ENCODE measurements around the gene ZC3H8.
"Not testable (repeated sequence)": the region's sequence is repeated elsewhere in the genome, so short reads cannot be mapped to it uniquely, and the experiment has no call there.

The ZC3H8 gene

GRCh38 chr2:112220186-112220585, 34.7 kb downstream of the ZC3H8 start:
- Histone ChIP-seq H3K27ac (no peak overlapping the region), H3K36me3 (ENCODE audit: insufficient read depth, low read length) (peaks cover 31% of the 10 kb centered on the region), H3K4me3 (no peak overlapping the region), H3K9me3 (ENCODE audit: low read depth, low read length) (no peaks in the 10 kb centered on the region; the same call in 1 of the 2 replicates), H3K9ac (ENCODE audit: insufficient read length) (no peak overlapping the region)
- TF ChIP-seq POLR2AphosphoS5 (IDR thresholded peaks at IDR 0.05; ENCODE audit: borderline replicate concordance, low read depth, low read length) (no peak), FOXP2 (optimal IDR thresholded peaks at IDR 0.05; ENCODE audit: control extremely low read depth, extremely low read length, insufficient read depth) (no peak), EZH2 (IDR thresholded peaks at IDR 0.05) (no peak)
- no peak for DNase-seq (ENCODE audit: low read depth, low spot score)

DNA sequence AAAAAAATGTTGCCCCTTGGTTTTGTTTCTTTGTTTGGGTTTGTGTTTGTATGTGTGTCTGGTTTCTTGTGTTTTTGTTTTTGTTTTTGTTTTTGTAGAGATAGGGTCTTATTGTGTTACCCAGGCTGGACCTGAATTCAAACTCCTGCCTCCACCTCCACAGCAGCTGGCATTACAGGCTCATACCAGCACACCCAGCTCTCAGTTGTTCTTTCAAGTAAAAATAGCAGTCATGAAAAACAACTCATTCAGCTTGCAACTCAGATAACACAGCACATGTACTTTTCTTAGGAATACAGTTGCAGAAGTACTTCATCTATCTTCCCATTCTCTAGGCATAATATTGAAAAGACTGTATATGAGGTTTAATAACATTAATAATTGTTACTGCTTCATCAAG, 37.0 kb downstream of the ZC3H8 start:
- no peak overlapping the region for H3K9ac ChIP-seq (ENCODE audit: insufficient read length)
- DNase-seq (ENCODE audit: low read depth, low spot score): no peak
- no peak overlapping the region for H3K27ac ChIP-seq
- no peaks in the 10 kb centered on the region; the same call in 1 of the 2 replicates for H3K9me3 ChIP-seq (ENCODE audit: low read depth, low read length)
- TF ChIP-seq EZH2 (IDR thresholded peaks at IDR 0.05): no peak
- TF ChIP-seq POLR2AphosphoS5 (IDR thresholded peaks at IDR 0.05; ENCODE audit: borderline replicate concordance, low read depth, low read length): no peak
- TF ChIP-seq FOXP2 (optimal IDR thresholded peaks at IDR 0.05; ENCODE audit: control extremely low read depth, extremely low read length, insufficient read depth): no peak
- no peak overlapping the region for H3K4me3 ChIP-seq
- peaks cover 37% of the 10 kb centered on the region for H3K36me3 ChIP-seq (ENCODE audit: insufficient read depth, low read length)

- TF ChIP-seq POLR2AphosphoS5 (IDR thresholded peaks at IDR 0.05; ENCODE audit: borderline replicate concordance, low read depth, low read length) (no peak), EZH2 (IDR thresholded peaks at IDR 0.05) (no peak), FOXP2 (optimal IDR thresholded peaks at IDR 0.05; ENCODE audit: control extremely low read depth, extremely low read length, insufficient read depth) (no peak)
- Histone ChIP-seq H3K9ac (ENCODE audit: insufficient read length) (no peak overlapping the region), H3K36me3 (ENCODE audit: insufficient read depth, low read length) (peaks cover 22% of the 10 kb centered on the region), H3K4me3 (no peak overlapping the region), H3K9me3 (ENCODE audit: low read depth, low read length) (no peaks in the 10 kb centered on the region), H3K27ac (no peak overlapping the region)
- DNase-seq (ENCODE audit: low read depth, low spot score): no peak
These were observed 38.7 kb downstream of the ZC3H8 start for GRCh38 chr2:112216167-112216566.

DNA sequence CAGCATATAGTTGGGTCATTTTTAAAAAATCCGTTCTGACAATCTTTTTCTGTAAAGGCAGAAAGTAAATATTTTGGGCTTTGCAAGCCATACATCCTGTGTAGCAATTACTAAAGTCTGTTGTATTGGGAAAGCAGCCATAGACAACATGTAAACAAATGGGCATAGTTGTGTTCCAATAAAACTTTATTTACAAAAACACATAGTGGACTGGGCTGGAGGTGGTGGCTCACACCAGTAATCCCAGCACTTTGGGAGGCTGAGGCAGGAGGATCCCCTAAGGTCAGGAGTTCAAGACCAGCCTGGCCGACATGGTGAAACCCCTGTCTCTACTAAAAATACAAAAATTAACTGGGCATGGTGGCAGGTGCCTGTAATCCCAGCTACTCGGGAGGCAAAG, 46.9 kb downstream of the ZC3H8 start:
- H3K36me3 ChIP-seq (ENCODE audit: insufficient read depth, low read length); H3K27ac ChIP-seq; H3K9ac ChIP-seq (ENCODE audit: insufficient read length); H3K9me3 ChIP-seq (ENCODE audit: low read depth, low read length); DNase-seq (ENCODE audit: low read depth, low spot score); H3K4me3 ChIP-seq: not testable (repeated sequence)

DNA sequence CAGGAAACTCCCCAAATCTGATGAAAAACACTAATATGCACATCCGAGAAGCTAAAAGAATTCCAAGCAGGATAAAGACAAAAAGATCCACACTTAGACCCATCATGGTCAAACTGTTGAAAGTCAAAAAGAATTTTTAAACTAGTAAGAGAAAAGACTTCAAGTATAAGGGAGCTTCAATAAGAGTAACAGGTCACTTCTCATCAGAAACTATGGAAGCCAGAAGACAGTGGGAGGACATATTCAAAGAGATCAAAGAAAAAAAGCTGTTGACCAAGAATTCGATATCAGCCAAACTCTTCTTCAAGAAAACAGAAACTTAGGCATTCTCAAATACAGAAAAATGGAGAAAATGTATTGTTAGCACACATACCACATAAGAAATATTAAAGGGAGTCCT, 50.4 kb downstream of the ZC3H8 start:
- Histone ChIP-seq H3K27ac (no peak overlapping the region), H3K4me3 (no peak overlapping the region), H3K9ac (ENCODE audit: insufficient read length) (no peak overlapping the region), H3K9me3 (ENCODE audit: low read depth, low read length) (no peaks in the 10 kb centered on the region), H3K36me3 (ENCODE audit: insufficient read depth, low read length) (no peaks in the 10 kb centered on the region)
- TF ChIP-seq EZH2 (IDR thresholded peaks at IDR 0.05) (no peak), POLR2AphosphoS5 (IDR thresholded peaks at IDR 0.05; ENCODE audit: borderline replicate concordance, low read depth, low read length) (no peak), FOXP2 (optimal IDR thresholded peaks at IDR 0.05; ENCODE audit: control extremely low read depth, extremely low read length, insufficient read depth) (no peak)
- no peak for DNase-seq (ENCODE audit: low read depth, low spot score)

DNA sequence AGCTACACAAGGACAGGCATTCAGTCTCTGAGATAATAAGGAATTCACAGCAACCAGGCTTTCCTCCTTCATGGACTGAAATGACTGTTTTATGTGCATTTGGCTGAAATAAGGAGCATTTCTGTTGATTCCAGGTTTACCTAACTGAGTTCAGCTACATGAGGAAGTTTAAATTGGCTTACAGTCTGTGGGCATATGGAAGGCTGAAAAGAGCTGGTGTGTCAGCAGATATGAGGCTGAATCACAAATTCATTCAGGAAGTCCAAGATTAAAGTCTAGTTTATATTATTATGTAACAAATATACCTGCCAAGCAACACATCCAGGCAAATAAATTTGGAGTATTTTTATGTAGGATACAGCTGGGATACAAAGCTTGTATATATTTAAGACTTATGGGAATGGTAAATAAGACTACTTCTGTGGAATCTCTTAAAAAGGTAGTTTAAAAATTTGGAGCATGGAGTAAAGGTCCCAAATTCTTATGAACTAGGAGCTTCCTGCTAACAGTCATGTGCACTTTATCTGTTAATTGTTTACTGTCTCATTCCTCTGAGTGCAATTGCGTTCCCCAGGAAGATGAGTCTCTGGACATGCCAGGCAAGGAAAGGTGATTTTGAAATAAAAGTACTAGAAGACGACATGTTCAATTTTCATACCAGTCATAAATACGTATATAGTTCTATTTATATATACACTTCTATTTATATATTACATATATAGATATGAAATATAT, 53.0 kb downstream of the ZC3H8 start:
- no peak overlapping the region for H3K4me3 ChIP-seq
- TF ChIP-seq FOXP2 (optimal IDR thresholded peaks at IDR 0.05; ENCODE audit: control extremely low read depth, extremely low read length, insufficient read depth) (no peak), POLR2AphosphoS5 (IDR thresholded peaks at IDR 0.05; ENCODE audit: borderline replicate concordance, low read depth, low read length) (no peak), EZH2 (IDR thresholded peaks at IDR 0.05) (no peak)
- H3K36me3 ChIP-seq (ENCODE audit: insufficient read depth, low read length): no peaks in the 10 kb centered on the region
- no peaks in the 10 kb centered on the region for H3K9me3 ChIP-seq (ENCODE audit: low read depth, low read length)
- no peak overlapping the region for H3K9ac ChIP-seq (ENCODE audit: insufficient read length)
- no peak for DNase-seq (ENCODE audit: low read depth, low spot score)
- H3K27ac ChIP-seq: no peak overlapping the region

DNA sequence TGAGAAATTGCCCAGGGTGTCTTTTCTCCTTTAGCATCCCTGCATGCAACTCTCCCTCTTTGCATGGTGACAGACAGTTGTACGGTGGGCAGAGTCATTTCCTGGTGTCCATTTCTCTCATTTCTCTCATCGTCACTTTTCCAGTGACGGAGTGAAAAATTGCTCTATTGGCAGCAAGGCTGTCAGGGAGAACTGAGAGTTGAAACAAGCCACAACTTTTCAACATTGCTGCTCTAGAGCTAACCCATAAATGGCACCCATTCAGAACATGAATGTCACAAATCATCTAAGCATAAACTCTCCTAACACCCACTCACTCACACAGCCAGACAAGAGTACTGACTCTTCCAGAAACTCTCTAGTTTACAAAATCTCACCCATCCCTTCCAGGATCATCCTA, 55.7 kb downstream of the ZC3H8 start:
- H3K36me3 ChIP-seq (ENCODE audit: insufficient read depth, low read length): no peaks in the 10 kb centered on the region
- H3K9me3 ChIP-seq (ENCODE audit: low read depth, low read length): no peaks in the 10 kb centered on the region
- no peak for TF ChIP-seq POLR2AphosphoS5 (IDR thresholded peaks at IDR 0.05; ENCODE audit: borderline replicate concordance, low read depth, low read length)
- no peak for TF ChIP-seq FOXP2 (optimal IDR thresholded peaks at IDR 0.05; ENCODE audit: control extremely low read depth, extremely low read length, insufficient read depth)
- TF ChIP-seq EZH2 (IDR thresholded peaks at IDR 0.05): no peak
- H3K4me3 ChIP-seq: no peak overlapping the region
- H3K9ac ChIP-seq (ENCODE audit: insufficient read length): no peak overlapping the region
- DNase-seq (ENCODE audit: low read depth, low spot score): no peak
- no peak overlapping the region for H3K27ac ChIP-seq

GRCh38 chr2:112198780-112199179, 56.1 kb downstream of the ZC3H8 start:
- H3K9me3 ChIP-seq (ENCODE audit: low read depth, low read length): no peaks in the 10 kb centered on the region
- no peak for TF ChIP-seq FOXP2 (optimal IDR thresholded peaks at IDR 0.05; ENCODE audit: control extremely low read depth, extremely low read length, insufficient read depth)
- TF ChIP-seq POLR2AphosphoS5 (IDR thresholded peaks at IDR 0.05; ENCODE audit: borderline replicate concordance, low read depth, low read length): no peak
- TF ChIP-seq EZH2 (IDR thresholded peaks at IDR 0.05): no peak
- no peak for DNase-seq (ENCODE audit: low read depth, low spot score)

DNA sequence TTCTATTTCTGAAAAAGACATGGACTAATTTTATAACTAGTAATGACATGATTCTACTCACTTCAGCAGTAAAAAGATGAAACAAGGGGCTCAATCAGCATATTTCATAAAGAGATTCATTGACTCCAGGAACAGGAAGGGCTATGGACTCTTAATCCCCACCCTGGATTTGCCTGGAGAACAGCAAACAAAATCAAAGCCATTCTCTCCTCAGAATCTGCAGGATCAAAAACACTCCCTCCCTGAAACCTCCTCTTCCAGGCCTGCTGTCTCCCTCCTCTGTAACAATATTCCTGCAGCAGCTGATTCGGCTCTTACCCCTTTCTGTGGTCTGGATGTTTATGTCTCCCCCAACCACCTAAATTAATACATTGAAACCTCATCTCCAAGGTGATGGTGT, 57.0 kb downstream of the ZC3H8 start:
- no peaks in the 10 kb centered on the region for H3K9me3 ChIP-seq (ENCODE audit: low read depth, low read length)
- DNase-seq (ENCODE audit: low read depth, low spot score): no peak

More at GRCh38 chr2:112198780-112199179, 56.1 kb downstream of the ZC3H8 start:
- Histone ChIP-seq H3K27ac (no peak overlapping the region), H3K4me3 (no peak overlapping the region), H3K9ac (ENCODE audit: insufficient read length) (no peak overlapping the region), H3K36me3 (ENCODE audit: insufficient read depth, low read length) (no peaks in the 10 kb centered on the region)

More for the DNA sequence above, 57.0 kb downstream of the ZC3H8 start:
- Histone ChIP-seq H3K9ac (ENCODE audit: insufficient read length) (no peak overlapping the region), H3K4me3 (no peak overlapping the region), H3K36me3 (ENCODE audit: insufficient read depth, low read length) (no peaks in the 10 kb centered on the region), H3K27ac (no peak overlapping the region)
- TF ChIP-seq EZH2 (IDR thresholded peaks at IDR 0.05) (no peak), POLR2AphosphoS5 (IDR thresholded peaks at IDR 0.05; ENCODE audit: borderline replicate concordance, low read depth, low read length) (no peak), FOXP2 (optimal IDR thresholded peaks at IDR 0.05; ENCODE audit: control extremely low read depth, extremely low read length, insufficient read depth) (no peak)
